Panc1 (cell line): ENCODE results near the gene MOB3A. TPM values are rescaled to one million over a fixed set of nuclear protein-coding genes. Genes with fewer than 3 reads are reported as not detected.

Experiments used
- ATAC-seq: fragments of 200-7000 bp; cut with Tn5 transposase; 2 replicates; pipeline ENCODE4 v1.9.1; 2020; ENCODE audit warnings: mild to moderate bottlenecking, moderate library complexity
- BruUV-seq: library from RNA; stranded (reverse); fragments of 400-500 nt; replicated peaks from 2 replicates; lab custom pipeline; 2021; lab: Mats Ljungman, UMichigan
- CTCF ChIA-PET: fragments of 300-600 bp; sonication (Branson Sonifier 250); formaldehyde crosslinking; loops from one replicate; lab custom pipeline; 2022; ENCODE audit warnings: antibody characterized with exemption; lab: Charles Lee
- POLR2A ChIA-PET: fragments of 300-600 bp; sonication (Branson Sonifier 250); formaldehyde crosslinking; loops from one replicate; lab custom pipeline; 2022; ENCODE audit warnings: antibody characterized with exemption; lab: Charles Lee
- DNase-seq: peaks from one replicate; pipeline ENCODE4 v3.0.0-alpha.2; 2010; ENCODE audit warnings: low read depth, low spot score
- H3K27ac ChIP-seq: 2 replicates; pipeline ENCODE4 v1.5.1; 2011; ENCODE audit warnings: mild to moderate bottlenecking, low read length, inconsistent platforms
- H3K27me3 ChIP-seq: fragments of 200-500 bp; sonication (Bioruptor generic); 2 replicates; pipeline ENCODE4 v1.6.0; 2014; ENCODE audit warnings: low read length, inconsistent platforms; ENCODE audit not compliant: control insufficient read depth, insufficient read depth
- H3K36me3 ChIP-seq: fragments of 200-500 bp; sonication (Bioruptor generic); 2 replicates; pipeline ENCODE4 v1.5.1; 2014; ENCODE audit warnings: inconsistent platforms, mild to moderate bottlenecking, low read length, moderate library complexity; ENCODE audit not compliant: control insufficient read depth, insufficient read depth
- H3K4me1 ChIP-seq: 2 replicates; pipeline ENCODE4 v1.5.1; 2011; ENCODE audit warnings: inconsistent platforms, mild to moderate bottlenecking, low read length, moderate library complexity; ENCODE audit not compliant: control insufficient read depth, insufficient read depth
- H3K4me3 ChIP-seq, 2 experiments: 2 replicates each; pipeline ENCODE4 v1.5.1; 2011 to 2012; ENCODE audit warnings: low read depth in 2 of 2, low read length in 2 of 2, mild to moderate bottlenecking in 2 of 2, inconsistent platforms in 1 of 2, moderate library complexity in 1 of 2
- H3K9me3 ChIP-seq: fragments of 200-500 bp; sonication (Bioruptor generic); 2 replicates; pipeline ENCODE4 v1.5.1; 2014; ENCODE audit warnings: low read depth, mild to moderate bottlenecking, inconsistent platforms, low read length, moderate library complexity; ENCODE audit not compliant: control insufficient read depth, insufficient read depth
- CTCF ChIP-seq: fragments of 450-650 bp; IDR thresholded peaks from 2 replicates; pipeline ENCODE4 v1.5.1; 2017; ENCODE audit warnings: mild to moderate bottlenecking
- POLR2AphosphoS5 ChIP-seq: IDR thresholded peaks from 2 replicates; pipeline ENCODE4 v1.6.1; 2012; ENCODE audit warnings: mild to moderate bottlenecking, low read depth, low read length, moderate library complexity
- REST ChIP-seq, 2 experiments: IDR thresholded peaks; 2 replicates each; pipeline ENCODE4 v1.6.1; 2011 to 2012; ENCODE audit warnings: low read depth in 2 of 2, control low read depth in 1 of 2, low read length in 1 of 2, mild to moderate bottlenecking in 1 of 2, moderate library complexity in 1 of 2; ENCODE audit not compliant: insufficient read depth in 1 of 2
- SIN3A ChIP-seq: IDR thresholded peaks from 2 replicates; pipeline ENCODE4 v1.6.1; 2012; ENCODE audit warnings: low read depth, mild to moderate bottlenecking, low read length, moderate library complexity, borderline replicate concordance; ENCODE audit not compliant: insufficient read depth
- TCF7L2 ChIP-seq: IDR thresholded peaks from 2 replicates; pipeline ENCODE4 v1.6.1; 2011; ENCODE audit warnings: mild to moderate bottlenecking, low read depth, low read length, inconsistent platforms
- in situ Hi-C: cut with HindIII; loops from 2 replicates; pipeline ENCODE4 v1.10.0; 2016; ENCODE audit warnings: low sequenced_read_pairs, low pct_unique_long_range_greater_than_20kb
- intact Hi-C: fragments of 100-400 bp; cut with micrococcal nuclease; formaldehyde crosslinking; loops from one replicate; pipeline ENCODE4 v1.10.0; 2022; ENCODE audit not compliant: unreplicated experiment
- total RNA-seq: library from RNA; stranded (reverse); gene quantifications from one replicate; pipeline ENCODE4 v1.2.1, GENCODE V29; 2021; ENCODE audit not compliant: unreplicated experiment

Gene MOB3A
- total RNA-seq, 1 experiment from 2014 or later = 36.3 TPM

GRCh38 chr19:2040647-2041432 is 55.3 kb downstream of the MOB3A start:
- no peak for ATAC-seq
- POLR2A ChIA-PET = interaction anchor here (0.6 kb wide), 1 partner anchor 13 kb away, joined by 5 read pairs; no protein-coding TSS in a partner anchor
- TF ChIP-seq REST (IDR thresholded peaks at IDR 0.05; ENCODE audit: insufficient read depth in 1 of 2, low read depth in 2 of 2, low read length in 1 of 2) = no peak
- TF ChIP-seq POLR2AphosphoS5 = no peak
- TF ChIP-seq SIN3A = no peak
- TF ChIP-seq TCF7L2 = no peak
- TF ChIP-seq CTCF = no peak
- Histone ChIP-seq H3K9me3 (no peaks in the 10 kb centered on the region), H3K4me3 (no peak overlapping the region), H3K4me1 (peaks cover 36% of the 10 kb centered on the region), H3K36me3 (no peaks in the 10 kb centered on the region; the same call in 1 of the 2 replicates), H3K27me3 (no peaks in the 10 kb centered on the region), H3K27ac (peak overlapping the region; percentile 70)
- no TSS peak for BruUV-seq
- intact Hi-C loops = no loop called here
- CTCF ChIA-PET = no interaction called here
- no peak for DNase-seq
- in situ Hi-C loops = no loop called here

GRCh38 chr19:2039959-2040646 is 56.0 kb downstream of the MOB3A start:
- ATAC-seq = no peak
- H3K27ac ChIP-seq = no peak overlapping the region; the same call in 1 of the 2 replicates

More at GRCh38 chr19:2039959-2040646, 56.0 kb downstream of the MOB3A start:
- no TSS peak for BruUV-seq
- no peak for DNase-seq
- intact Hi-C loops (no loop called here), in situ Hi-C loops (no loop called here)
- no peak for TF ChIP-seq CTCF
- peaks cover 32% of the 10 kb centered on the region for H3K4me1 ChIP-seq
- no peaks in the 10 kb centered on the region for H3K27me3 ChIP-seq
- POLR2A ChIA-PET = interaction anchor here (0.6 kb wide), 1 partner anchor 344 kb away, joined by 4 read pairs; no protein-coding TSS in a partner anchor
- no peak overlapping the region for H3K4me3 ChIP-seq
- no peaks in the 10 kb centered on the region for H3K9me3 ChIP-seq
- H3K36me3 ChIP-seq = no peaks in the 10 kb centered on the region; the same call in 1 of the 2 replicates
- CTCF ChIA-PET = no interaction called here
